GM12878 (cell line): ENCODE results near the gene SHQ1. TPM values are rescaled to one million over a fixed set of nuclear protein-coding genes. Genes with fewer than 3 reads are reported as not detected.

Experiments
- ATAC-seq: fragments of 200-7000 bp; cut with Tn5 transposase; 3 replicates; pipeline ENCODE4 v1.9.1; 2020; ENCODE audit warnings: mild to moderate bottlenecking, moderate library complexity
- BruUV-seq: library from RNA; stranded (reverse); fragments of 400-500 nt; replicated peaks from 2 replicates; lab custom pipeline; 2021; lab: Mats Ljungman, UMichigan
- CTCF ChIA-PET: fragments of 300-600 bp; sonication (Branson Sonifier 250); formaldehyde crosslinking; extraction: SDS; loops from one replicate; lab custom pipeline; 2021; ENCODE audit warnings: inconsistent platforms; lab: Yijun Ruan, JAX
- POLR2A ChIA-PET: fragments of 350-600 bp; formaldehyde crosslinking; extraction: SDS; loops from one replicate; lab custom pipeline; 2021; ENCODE audit warnings: inconsistent platforms; lab: Charles Lee
- RAD21 ChIA-PET: fragments of 300-600 bp; sonication (Branson Sonifier 250); formaldehyde crosslinking; loops from one replicate; lab custom pipeline; 2023; ENCODE audit warnings: antibody characterized with exemption; ENCODE audit not compliant: unreplicated experiment; lab: Charles Lee
- SMC1A ChIA-PET: fragments of 300-600 bp; sonication (Branson Sonifier 250); formaldehyde crosslinking; loops from one replicate; lab custom pipeline; 2023; ENCODE audit not compliant: unreplicated experiment, uncharacterized antibody; lab: Charles Lee
- DNase-seq: peaks from one replicate; pipeline ENCODE4 v3.0.0-alpha.2; 2011; ENCODE audit warnings: low read depth, low spot score
- FAIRE-seq: peaks from 3 replicates; lab custom pipeline; 2011; peaks lifted over from hg19 to GRCh38; lab: Jason Lieb, UNC
- H2AFZ ChIP-seq: 2 replicates; pipeline ENCODE4 v1.6.0; 2011; ENCODE audit warnings: low read depth, low read length, control low read depth; ENCODE audit not compliant: control insufficient read depth
- H3K27ac ChIP-seq: 2 replicates; pipeline ENCODE4 v1.5.1; 2011; ENCODE audit warnings: control low read depth; ENCODE audit not compliant: control insufficient read depth, insufficient read depth
- H3K27me3 ChIP-seq, 2 experiments: replicated peaks in 1 of 2; 2 replicates each; pipeline versions ENCODE4 v1.6.0 to v1.6.1; 2011; ENCODE audit warnings: low read length in 1 of 2; ENCODE audit not compliant: control insufficient read depth in 2 of 2, insufficient read depth in 2 of 2
- H3K36me3 ChIP-seq, 2 experiments: 2 replicates each; pipeline ENCODE4 v1.5.1; 2011; ENCODE audit warnings: low read length in 1 of 2; ENCODE audit not compliant: control insufficient read depth in 2 of 2, insufficient read depth in 2 of 2
- H3K4me1 ChIP-seq: 2 replicates; pipeline ENCODE4 v1.6.1; 2011; ENCODE audit warnings: mild to moderate bottlenecking, low read length, moderate library complexity, mixed read lengths; ENCODE audit not compliant: control insufficient read depth, insufficient read depth
- H3K4me2 ChIP-seq: 2 replicates; pipeline ENCODE4 v1.6.0; 2011; ENCODE audit warnings: control low read depth; ENCODE audit not compliant: control insufficient read depth, insufficient read depth
- H3K4me3 ChIP-seq: fragments of 200-600 bp; sonication (generic); 2 replicates; pipeline ENCODE4 v1.5.1; 2016
- H3K79me2 ChIP-seq: 2 replicates; pipeline ENCODE4 v1.6.0; 2011; ENCODE audit warnings: low read length; ENCODE audit not compliant: control insufficient read depth, insufficient read depth
- H3K9ac ChIP-seq: 2 replicates; pipeline ENCODE4 v1.8.0; 2011; ENCODE audit warnings: low read length, control low read depth, mixed read lengths; ENCODE audit not compliant: control insufficient read depth, insufficient read depth
- H3K9me3 ChIP-seq: replicated peaks from 3 replicates; pipeline ENCODE4 v1.5.1; 2011; ENCODE audit warnings: mild to moderate bottlenecking, low read length; ENCODE audit not compliant: control insufficient read depth, insufficient read depth
- H4K20me1 ChIP-seq: 2 replicates; pipeline ENCODE4 v1.6.0; 2011; ENCODE audit not compliant: control insufficient read depth, insufficient read depth
- YY1 ChIP-seq: IDR thresholded peaks from 2 replicates; pipeline ENCODE4 v1.6.1; 2011; ENCODE audit warnings: low read depth, mild to moderate bottlenecking, low read length
- WGBS: methylation state at CpG from one replicate; pipeline ENCODE4 v1.1.6; 2016; ENCODE audit warnings: low lambda C conversion rate; ENCODE audit not compliant: insufficient replicate concordance, insufficient coverage; ENCODE audit errors: missing lambda C conversion rate; 5-methylcytosine and 5-hydroxymethylcytosine counted together
- in situ Hi-C: fragments of 300-500 bp; cut with MboI; formaldehyde crosslinking; loops from 9 replicates; pipeline ENCODE4 v1.14.3; 2018; ENCODE audit warnings: mixed read lengths
- intact Hi-C: fragments of 100-400 bp; cut with micrococcal nuclease; formaldehyde crosslinking; loops from one replicate; pipeline ENCODE4 v1.14.2; 2022; ENCODE audit not compliant: unreplicated experiment
- polyA plus RNA-seq, 11 experiments: library from polyadenylated mRNA; depleted of rRNA in 4 of 11; unstranded in 6 of 11; stranded (reverse) in 5 of 11; fragments of >200 nt; fragmentation: Nextera tagmentation in 4 of 11; fragmentation: Illumina TruSeq in 1 of 11; extraction: Ambion mirVana in 4 of 11; extraction: Trizol in 1 of 11; gene quantifications; 1 replicate in 1 of 11; 2 replicates in 10 of 11; pipeline versions ENCODE4 v1.2.1 to v1.2.3, GENCODE V29; 2011 to 2016; ENCODE audit warnings: inconsistent platforms in 2 of 11, missing spikeins in 2 of 11, low read depth in 1 of 11
- total RNA-seq, 4 experiments: library from RNA; depleted of rRNA in 3 of 4; stranded (reverse); fragments of >200 nt in 3 of 4; fragmentation: Illumina TruSeq in 1 of 4; extraction: Trizol in 1 of 4; gene quantifications; 2 replicates each; pipeline versions ENCODE4 v1.2.1 to v1.2.3, GENCODE V29; 2013 to 2021
- TF ChIP-seq, protein P1 (sequence below): IDR thresholded peaks from 2 replicates; pipeline ENCODE4 v1.6.1; 2011; ENCODE audit warnings: low read depth, mild to moderate bottlenecking, low read length, moderate library complexity, borderline replicate concordance; ENCODE audit errors: extremely low read depth

SHQ1 gene
- total and polyA plus RNA-seq, 10 of the 15 experiments (the other 5 are each of a cell fraction or from before 2014, with no cell fraction given): 12.6 to 51.7 (median 24.5) TPM

DNA sequence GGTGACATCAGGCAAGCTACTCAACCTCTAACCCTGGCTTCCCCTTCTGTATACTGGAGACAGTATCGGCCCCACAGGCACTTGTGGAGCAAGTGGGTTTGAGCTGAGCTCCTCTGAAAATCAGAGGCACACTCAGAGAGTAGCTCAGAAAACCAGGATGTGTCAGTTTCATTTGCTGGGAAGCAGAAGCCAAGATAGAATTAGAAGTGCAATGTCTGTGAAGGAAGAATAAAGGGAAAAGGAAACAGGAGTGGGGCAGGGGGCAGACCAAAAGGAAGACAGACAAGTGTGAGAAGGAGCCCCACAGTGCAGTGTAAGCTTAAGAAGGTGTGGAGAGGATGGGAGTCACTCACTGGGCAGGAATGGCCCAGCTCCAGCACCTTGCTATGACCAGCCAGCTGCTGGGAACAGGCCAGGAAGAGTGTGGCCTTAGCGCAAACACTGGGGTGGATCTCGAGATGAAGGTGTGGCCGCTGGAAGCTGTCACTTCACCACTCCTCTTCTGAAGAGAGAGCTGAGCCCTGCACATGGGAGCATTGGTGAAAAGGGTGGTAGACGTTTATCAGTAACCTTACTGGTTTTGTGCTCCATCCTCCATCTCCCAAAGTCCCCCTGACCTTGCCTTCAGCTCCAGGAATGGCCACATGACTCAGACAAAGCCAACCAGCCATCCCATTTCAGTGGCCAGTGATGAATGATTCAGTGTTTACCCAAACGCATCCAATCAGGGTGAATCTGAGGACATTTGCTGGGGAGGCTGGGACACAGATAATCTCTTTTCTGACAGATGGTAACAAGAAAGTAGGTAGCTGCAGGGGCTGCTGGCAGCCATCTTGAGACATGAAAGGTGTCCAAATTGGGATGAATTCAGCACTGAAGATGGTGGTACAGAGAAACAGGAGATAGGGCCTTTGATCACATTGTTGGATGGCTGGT lies 108.4 kb downstream of the SHQ1 start:
- WGBS: 88% methylated on average over 6 of the region's 6 CpGs
- FAIRE-seq (no peak), DNase-seq (no peak), ATAC-seq (peak; percentile 20; the same call in 1 of the 3 replicates)
- in situ Hi-C loops: no loop called here
- H4K20me1 ChIP-seq: no peaks in the 10 kb centered on the region
- H3K27ac ChIP-seq: no peak overlapping the region
- no peaks in the 10 kb centered on the region for H3K9me3 ChIP-seq
- intact Hi-C loops: no loop called here
- H3K36me3 ChIP-seq: no peaks in the 10 kb centered on the region
- no peak overlapping the region for H2AFZ ChIP-seq
- BruUV-seq: no TSS peak
- H3K9ac ChIP-seq: no peak overlapping the region
- ChIA-PET SMC1A (interaction anchor here (1.2 kb wide), 1 partner anchor 73 kb away, joined by 3 read pairs; no protein-coding TSS in a partner anchor), CTCF (interaction anchor here (1.1 kb wide), 1 partner anchor 74 kb away, joined by 3 read pairs; no protein-coding TSS in a partner anchor), POLR2A (no interaction called here), RAD21 (interaction anchor here (0.9 kb wide), 1 partner anchor 82 kb away, joined by 3 read pairs; no protein-coding TSS in a partner anchor)
- TF ChIP-seq, protein P1, sequence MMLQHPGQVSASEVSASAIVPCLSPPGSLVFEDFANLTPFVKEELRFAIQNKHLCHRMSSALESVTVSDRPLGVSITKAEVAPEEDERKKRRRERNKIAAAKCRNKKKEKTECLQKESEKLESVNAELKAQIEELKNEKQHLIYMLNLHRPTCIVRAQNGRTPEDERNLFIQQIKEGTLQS: no peak
- 0 out of 2 replicates have a peak, but pooled peaks have one; percentile 20 for TF ChIP-seq YY1
- H3K79me2 ChIP-seq: no peaks in the 10 kb centered on the region
- H3K4me3 ChIP-seq: no peak overlapping the region
- no peaks in the 10 kb centered on the region; the same call in 1 of the 2 replicates for H3K4me1 ChIP-seq
- no peaks in the 10 kb centered on the region; a peak in 2 of 4 replicates for H3K27me3 ChIP-seq
- H3K4me2 ChIP-seq: no peak overlapping the region; the same call in 1 of the 2 replicates
